IMR-90 (cell line): ENCODE results near the gene LRP11.

Experiments used
- BHLHE40 ChIP-seq: fragments of 150-350 bp; IDR thresholded peaks from 2 replicates; pipeline ENCODE4 v1.6.1; 2016; ENCODE audit warnings: mild to moderate bottlenecking, low read depth, low read length
- CEBPB ChIP-seq: IDR thresholded peaks from 2 replicates; pipeline ENCODE4 v1.6.1; 2012; ENCODE audit warnings: low read depth, low read length, improper control_type of control experiment
- CHD1 ChIP-seq: IDR thresholded peaks from 2 replicates; pipeline ENCODE4 v1.6.1; 2012; ENCODE audit warnings: low read depth, low read length, improper control_type of control experiment
- ELK1 ChIP-seq: fragments of 150-350 bp; IDR thresholded peaks from 2 replicates; pipeline ENCODE4 v1.6.1; 2016; ENCODE audit warnings: low read depth, mild to moderate bottlenecking, low read length, moderate library complexity, borderline replicate concordance
- MAFK ChIP-seq: IDR thresholded peaks from 2 replicates; pipeline ENCODE4 v1.6.1; 2012; ENCODE audit warnings: low read depth, low read length, improper control_type of control experiment
- MAZ ChIP-seq: IDR thresholded peaks from 2 replicates; pipeline ENCODE4 v1.6.1; 2012; ENCODE audit warnings: low read depth, mild to moderate bottlenecking, low read length, improper control_type of control experiment, moderate library complexity, borderline replicate concordance
- MXI1 ChIP-seq: IDR thresholded peaks from 2 replicates; pipeline ENCODE4 v1.6.1; 2012; ENCODE audit warnings: low read depth, mild to moderate bottlenecking, low read length, moderate library complexity, borderline replicate concordance
- NFE2L2 ChIP-seq: fragments of 150-350 bp; IDR thresholded peaks from 2 replicates; pipeline ENCODE4 v1.6.1; 2016; ENCODE audit warnings: low read depth, mild to moderate bottlenecking, low read length
- POLR2A ChIP-seq: IDR thresholded peaks from 2 replicates; pipeline ENCODE4 v1.6.1; 2012; ENCODE audit warnings: mild to moderate bottlenecking, low read depth, low read length
- RAD21 ChIP-seq: IDR thresholded peaks from 2 replicates; pipeline ENCODE4 v1.6.1; 2012; ENCODE audit warnings: low read length, improper control_type of control experiment
- RCOR1 ChIP-seq: IDR thresholded peaks from 2 replicates; pipeline ENCODE4 v1.6.1; 2012; ENCODE audit warnings: mild to moderate bottlenecking, low read length, improper control_type of control experiment; ENCODE audit not compliant: insufficient replicate concordance
- RFX5 ChIP-seq: IDR thresholded peaks from 2 replicates; pipeline ENCODE4 v1.8.0; 2012; ENCODE audit warnings: low read depth, mild to moderate bottlenecking, low read length, moderate library complexity
- USF2 ChIP-seq: fragments of 150-350 bp; IDR thresholded peaks from 2 replicates; pipeline ENCODE4 v1.6.1; 2017; ENCODE audit warnings: mild to moderate bottlenecking, antibody characterized with exemption, low read length, low read depth
- TF ChIP-seq, protein P1 (sequence below): conservative IDR thresholded peaks from 2 replicates; pipeline ENCODE4 v1.5.1; 2012; ENCODE audit warnings: mild to moderate bottlenecking, low read depth, low read length, improper control_type of control experiment

- TF ChIP-seq POLR2A (no peak), USF2 (no peak), NFE2L2 (no peak), RAD21 (no peak), ELK1 (no peak), MAFK (no peak), RFX5 (no peak), MAZ (no peak), MXI1 (no peak), BHLHE40 (no peak), CEBPB (no peak), RCOR1 (no peak), CHD1 (no peak)
- TF ChIP-seq, protein P1, sequence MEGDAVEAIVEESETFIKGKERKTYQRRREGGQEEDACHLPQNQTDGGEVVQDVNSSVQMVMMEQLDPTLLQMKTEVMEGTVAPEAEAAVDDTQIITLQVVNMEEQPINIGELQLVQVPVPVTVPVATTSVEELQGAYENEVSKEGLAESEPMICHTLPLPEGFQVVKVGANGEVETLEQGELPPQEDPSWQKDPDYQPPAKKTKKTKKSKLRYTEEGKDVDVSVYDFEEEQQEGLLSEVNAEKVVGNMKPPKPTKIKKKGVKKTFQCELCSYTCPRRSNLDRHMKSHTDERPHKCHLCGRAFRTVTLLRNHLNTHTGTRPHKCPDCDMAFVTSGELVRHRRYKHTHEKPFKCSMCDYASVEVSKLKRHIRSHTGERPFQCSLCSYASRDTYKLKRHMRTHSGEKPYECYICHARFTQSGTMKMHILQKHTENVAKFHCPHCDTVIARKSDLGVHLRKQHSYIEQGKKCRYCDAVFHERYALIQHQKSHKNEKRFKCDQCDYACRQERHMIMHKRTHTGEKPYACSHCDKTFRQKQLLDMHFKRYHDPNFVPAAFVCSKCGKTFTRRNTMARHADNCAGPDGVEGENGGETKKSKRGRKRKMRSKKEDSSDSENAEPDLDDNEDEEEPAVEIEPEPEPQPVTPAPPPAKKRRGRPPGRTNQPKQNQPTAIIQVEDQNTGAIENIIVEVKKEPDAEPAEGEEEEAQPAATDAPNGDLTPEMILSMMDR: no peak
Measured at GRCh38 chr6:149889326-149889725, 25.2 kb upstream of the LRP11 start.
